GM19463 (cell line): ENCODE results near the gene VAT1L.
"Not testable (repeated sequence)": the region's sequence is repeated elsewhere in the genome, so short reads cannot be mapped to it uniquely, and the experiment has no call there.

Experiments
- ATAC-seq: cut with Tn5 transposase; IDR thresholded peaks from one replicate; pipeline ENCODE4 v1.9.1; 2021; ENCODE audit warnings: mild to moderate bottlenecking, moderate library complexity; ENCODE audit not compliant: unreplicated experiment

The VAT1L gene

DNA sequence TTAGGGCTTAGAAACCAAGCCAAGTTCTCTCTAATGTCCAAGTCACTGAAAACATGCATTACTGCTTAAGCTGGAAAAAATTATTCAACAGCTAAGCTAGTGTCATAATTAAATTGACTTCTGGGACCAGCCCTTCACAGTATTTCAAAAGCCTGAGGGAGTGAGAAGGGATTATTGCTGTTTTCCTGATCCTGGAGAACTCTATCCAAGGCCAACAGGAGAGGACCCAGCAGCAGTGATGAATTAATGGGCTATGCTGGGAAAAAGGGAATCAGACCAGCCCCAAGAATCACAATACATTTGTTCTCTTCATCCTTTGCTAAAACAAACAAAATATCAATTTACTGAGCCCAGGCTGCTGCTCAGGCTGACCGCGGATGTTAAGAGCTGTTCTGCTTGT is 199.4 kb downstream of the VAT1L start:
- ATAC-seq = no peak

DNA sequence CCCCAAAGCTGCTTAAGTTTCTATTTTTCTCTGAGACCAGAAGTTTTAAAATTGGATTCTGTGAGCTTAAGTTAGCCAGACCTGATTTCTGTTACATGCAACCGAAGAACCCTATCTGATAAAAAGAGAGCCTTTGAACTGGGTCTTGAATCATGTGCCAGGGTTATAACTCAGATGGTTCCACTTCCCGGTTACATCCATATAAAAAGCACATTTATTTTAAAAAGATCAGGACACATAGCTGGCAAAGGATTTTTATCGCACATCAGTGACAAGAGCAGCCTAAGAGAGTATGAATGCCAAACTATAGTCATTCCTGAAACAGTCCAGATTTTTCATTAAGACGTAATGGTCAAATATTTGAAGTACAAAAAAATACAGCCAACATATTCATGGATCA is 201.5 kb downstream of the VAT1L start:
- ATAC-seq = no peak

DNA sequence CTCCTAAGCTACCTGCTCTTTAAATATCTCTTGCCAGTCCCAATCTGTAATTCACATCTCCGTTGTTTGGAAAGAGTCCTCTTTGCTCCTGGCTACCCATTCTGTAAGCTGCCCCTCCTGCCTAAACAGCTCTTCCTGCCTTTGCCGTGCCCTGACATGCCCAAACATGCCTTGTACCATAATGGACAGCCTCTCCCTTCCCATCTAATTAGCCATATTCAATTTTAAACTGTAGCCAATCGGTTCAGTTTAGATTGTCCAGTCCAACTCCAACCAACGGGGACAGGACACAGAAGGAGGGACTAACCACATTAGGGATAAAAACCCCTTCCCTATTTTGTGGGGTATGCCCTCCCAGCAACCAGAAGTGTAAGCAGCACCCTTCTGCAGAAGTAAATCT is 203.3 kb downstream of the VAT1L start:
- ATAC-seq = no peak

DNA sequence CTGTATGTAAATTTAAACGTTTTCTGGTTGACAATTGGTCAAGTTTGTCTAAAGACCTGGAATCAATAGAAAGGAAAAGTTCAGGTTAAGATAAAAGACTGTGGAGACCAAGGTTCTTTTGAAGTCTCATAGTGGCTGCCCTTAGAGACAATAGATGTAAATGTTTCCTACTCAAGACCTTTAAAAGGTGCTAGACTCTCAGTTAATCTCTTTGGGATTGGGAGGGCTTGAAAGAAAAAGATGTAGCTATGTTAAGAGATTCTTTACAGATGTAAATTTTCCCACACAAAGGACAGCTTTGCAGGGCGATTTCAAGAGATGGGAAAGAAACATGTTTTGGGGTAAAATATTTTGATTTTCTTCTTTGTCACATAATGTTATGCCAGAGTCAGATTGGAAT is 204.0 kb downstream of the VAT1L start:
- ATAC-seq = not testable (repeated sequence)

DNA sequence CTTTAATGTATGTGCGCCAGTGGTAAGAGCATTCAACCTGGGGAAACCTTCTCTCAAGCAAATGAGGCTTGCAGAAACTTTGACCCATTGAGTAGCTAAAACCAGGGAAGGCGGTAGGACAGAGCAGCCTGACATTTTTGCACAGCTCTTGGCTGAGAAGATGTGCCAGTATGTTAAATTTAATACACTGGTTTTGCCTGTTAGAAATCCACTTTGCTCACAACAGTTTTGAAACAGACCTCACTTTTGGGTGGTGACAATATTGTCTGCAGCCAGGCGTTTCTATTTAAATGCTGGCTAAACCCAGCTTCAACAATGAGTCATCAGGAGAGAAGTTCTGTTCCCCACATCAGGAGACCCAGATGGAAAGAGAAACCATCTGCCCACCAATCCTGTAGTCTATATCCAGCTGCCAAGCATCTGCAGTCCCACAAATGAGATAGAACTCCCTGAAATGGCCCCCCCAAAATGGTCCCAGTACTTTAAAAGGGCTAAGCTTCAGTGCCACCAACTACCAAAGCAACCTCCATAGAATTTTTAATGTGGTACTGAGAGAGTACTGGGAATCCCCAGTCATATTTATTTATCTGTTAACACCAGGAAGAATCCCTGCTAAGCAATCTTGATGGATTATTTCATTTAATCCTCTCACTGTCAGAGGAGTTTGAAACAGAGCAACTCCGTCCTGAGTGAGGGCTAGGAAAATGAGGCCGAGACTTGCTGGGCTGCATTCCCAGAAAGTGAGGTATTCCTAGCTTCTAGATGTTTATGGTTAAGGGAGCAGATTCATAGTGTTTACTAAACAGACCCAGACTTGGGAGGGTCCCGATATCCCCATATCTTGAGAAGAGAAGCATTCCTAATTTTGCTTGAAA is 205.0 kb downstream of the VAT1L start:
- no peak for ATAC-seq

DNA sequence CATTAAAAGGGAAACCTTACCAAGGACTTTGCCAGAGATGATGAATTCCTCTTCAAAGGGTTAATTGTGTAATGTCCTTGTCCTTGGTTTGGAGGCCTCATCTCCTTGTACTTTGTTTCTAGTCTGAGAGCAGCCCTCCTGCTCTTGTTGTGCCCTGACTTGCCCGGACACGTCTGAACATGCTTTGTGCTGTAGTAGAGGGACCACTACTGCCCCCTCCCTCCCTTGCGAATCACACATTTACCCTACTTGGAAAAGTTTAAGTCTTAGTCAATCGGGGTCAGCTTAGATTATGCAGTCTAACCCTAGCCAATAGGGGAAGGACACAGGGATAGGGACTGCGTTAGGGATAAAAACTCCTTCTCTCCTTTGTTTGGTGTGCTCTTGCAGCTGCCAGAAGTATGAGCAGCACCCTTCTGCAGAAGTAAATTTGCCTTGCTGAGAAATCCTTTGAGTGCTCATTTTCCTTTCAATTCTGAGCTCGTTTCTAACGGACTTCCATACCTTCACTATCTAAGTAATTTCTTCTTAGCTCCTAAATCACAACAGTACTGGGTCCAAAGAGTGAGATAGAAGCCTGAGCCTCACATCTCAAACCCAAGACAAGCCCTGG is 207.6 kb downstream of the VAT1L start:
- no peak for ATAC-seq

DNA sequence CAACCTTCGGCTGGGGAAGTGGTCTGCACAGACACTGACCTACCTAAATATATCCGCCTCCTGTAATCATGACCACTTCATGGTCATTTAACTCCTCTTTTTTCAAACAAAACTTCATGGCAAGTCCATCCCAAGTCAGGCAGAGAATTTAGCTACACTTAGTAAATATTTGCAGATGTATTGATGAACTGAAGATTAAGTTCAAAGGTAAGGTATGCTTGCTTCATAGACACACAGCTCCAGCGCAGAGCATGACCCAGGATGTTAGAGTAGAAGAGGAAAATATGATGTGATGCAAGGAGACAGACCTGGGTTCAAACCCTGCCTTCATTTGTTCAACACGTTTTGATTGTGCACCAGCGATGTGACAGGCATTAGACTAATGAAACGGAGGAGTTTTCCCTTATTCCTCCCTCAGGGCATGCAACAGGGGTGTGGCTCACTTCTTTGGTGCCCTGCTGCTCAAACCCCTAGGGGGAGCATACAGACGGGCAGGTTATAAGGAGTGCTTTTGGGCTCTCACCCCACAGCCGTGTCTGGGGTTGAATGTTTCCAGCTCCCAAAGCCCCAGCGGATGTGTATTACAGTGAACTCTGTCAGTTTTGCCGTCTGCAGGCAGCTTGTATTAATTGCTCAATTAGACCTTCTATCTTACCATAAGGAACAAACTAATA is 210.1 kb downstream of the VAT1L start:
- ATAC-seq = no peak

DNA sequence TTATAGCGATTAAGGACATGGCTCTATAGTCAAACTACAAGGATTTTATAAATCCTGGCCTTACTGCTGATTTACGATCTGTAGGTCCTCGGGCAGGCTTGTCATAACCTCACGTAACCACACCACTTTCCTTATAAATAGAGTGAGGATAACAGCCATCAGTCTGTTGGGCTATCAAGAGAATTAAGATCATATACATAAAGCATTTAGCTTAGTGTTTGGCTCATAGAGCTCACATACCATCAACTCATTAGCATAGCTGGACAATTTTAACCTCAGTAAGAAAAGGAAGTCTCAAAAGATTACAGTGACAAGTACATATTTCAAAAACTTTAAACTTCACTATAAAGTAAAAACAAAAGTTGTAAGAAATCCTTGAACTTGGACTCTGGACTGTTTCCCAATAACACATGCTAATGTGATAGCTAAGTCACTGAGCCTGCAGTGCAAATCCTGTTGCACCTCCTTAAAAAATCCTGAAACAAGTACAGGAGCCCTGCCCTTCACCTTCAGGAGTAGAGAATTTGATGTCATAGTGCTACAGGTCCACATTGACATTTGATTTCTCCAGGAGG is 213.2 kb downstream of the VAT1L start:
- ATAC-seq = no peak

DNA sequence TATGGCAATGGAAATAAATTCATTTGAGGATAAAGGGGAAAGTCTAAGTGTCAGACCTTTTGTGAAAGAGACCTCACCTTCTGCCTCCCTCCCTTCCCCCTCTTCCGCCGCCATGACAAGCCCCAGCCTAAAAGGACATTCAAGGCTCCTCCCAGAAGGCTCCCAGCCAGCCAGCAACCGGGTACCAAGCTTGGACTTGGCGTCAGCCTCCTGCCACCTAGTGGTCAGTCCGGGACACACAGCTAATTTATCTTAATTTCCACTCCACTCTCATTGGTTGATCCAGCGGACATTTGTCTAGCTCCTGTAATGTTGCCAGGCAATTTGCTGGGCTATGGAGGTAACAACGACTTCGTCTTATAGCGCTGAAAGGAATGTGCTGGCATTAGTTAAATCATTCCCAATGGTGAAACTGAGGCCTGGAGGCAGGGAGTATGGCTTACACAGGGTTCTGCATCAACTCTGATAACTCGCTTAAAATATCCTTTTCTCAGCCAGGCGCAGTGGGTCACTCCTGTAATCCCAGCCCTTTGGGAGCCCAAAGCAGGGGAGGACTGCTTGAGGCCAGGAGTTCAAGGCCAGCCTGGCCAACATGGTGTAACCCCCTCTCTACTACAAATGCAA is 214.7 kb downstream of the VAT1L start:
- peak; percentile 99 for ATAC-seq

DNA sequence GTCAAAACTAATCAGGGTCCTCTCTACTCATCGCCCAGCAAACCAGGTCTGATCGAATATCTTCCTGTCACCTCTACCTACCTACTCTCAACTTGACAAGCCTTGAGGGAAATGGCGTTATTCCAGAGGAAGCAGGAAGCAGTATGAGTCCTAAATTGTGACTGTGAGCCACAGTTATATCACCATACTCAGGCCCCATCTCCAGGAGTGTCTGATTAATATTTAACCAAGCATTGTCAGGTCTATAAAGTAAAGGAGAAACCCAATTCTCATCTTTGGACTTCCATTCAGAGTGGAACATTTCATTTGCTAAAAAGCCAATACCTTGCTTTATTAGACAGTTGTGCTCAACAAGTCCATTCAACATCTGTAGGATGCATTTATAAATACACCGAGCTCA is 216.2 kb downstream of the VAT1L start:
- no peak for ATAC-seq

DNA sequence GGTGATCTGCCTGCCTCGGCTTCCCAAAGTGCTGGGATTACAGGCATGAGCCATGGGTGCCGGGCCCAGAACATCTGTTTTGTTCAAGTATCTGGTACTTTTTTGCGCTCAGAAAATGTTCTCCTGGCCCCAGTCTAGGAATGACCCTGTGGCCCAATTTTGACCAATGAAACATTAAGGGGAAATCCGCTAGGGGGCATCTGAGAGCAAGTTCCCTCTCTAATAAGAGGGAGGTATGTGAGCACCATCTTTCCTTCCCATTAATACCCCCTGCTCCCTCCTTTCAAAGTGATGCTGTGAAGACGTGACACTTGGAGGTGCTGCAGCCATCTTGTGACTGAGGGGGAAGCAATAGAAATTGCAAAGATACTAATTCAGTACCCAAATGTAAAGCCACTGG is 217.5 kb downstream of the VAT1L start:
- ATAC-seq = no peak

DNA sequence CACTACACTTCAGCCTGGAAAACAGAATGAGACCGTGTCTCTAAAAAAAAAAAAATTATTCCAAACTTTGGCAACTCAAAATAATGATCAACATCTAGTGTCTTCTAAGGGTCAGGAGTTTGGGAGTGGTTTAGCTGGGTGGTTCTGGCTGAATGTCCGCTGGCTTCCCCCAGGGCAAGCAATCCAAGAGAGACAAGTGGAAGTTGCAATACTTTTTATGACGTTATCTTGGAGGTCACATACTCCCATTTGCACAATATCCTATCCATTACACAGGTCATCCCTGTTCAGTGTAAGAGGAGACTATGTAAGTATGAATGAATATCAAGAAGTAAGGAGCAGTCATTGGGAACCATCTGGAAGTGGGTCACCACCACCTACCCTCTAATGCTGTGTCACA is 218.8 kb downstream of the VAT1L start:
- no peak for ATAC-seq

DNA sequence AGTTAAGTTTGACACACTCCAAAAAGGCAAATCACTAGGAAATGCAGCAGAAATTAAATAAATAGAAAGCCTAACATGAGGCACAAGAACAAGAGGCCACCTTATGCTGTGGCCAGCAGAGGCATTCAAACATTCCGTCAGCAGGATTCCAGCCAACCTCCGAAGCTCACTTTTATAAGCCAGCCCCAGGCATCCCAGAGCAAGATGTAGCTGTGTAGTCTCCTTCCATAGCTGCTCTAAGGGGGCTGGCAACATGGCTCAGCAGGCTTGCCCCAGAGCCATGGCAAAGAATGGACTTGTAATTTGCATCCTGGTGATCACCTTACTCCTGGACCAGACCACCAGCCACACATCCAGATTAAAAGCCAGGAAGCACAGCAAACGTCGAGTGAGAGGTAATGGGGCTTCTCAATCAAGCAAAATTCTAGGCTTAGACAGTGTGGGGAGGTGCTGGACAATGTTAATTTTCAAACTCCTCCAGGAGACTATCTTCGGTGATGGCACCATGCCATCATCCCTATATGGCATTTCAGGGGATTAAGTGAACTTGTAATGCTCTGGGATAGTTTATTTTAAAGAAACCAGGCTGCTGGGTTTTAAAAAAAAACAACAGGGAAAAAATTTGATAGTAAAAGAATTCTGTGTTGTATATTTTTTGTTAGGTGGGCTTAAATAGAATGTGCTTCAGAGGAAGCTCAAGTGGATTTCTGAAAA is 234.1 kb downstream of the VAT1L start, which contains the start of gene CLEC3A:
Gene CLEC3A, plus strand, starts transcription at position 202 of the 714 bp plus-strand sequence. Its CDS starts 79 bp downstream, at position 281.
- ATAC-seq = no peak

DNA sequence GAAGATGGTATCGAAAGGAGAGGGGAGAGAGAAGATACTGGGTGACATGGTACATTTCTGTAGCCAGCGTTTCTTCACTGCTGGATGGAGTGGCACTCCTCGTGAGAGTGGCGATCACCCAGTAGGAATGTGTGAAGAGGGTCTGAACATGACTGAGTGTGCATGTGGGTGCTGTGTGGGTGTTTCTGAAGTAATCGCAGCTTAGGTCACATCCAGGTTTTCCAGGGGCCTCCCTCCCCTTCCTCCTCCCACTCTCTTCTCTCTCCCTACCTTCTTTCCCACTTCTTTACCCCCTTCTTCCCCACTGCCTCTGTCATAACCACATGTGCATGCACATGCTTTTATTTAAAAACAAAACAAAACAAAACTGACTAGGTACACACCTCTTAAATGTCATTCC is 235.8 kb downstream of the VAT1L start:
- no peak for ATAC-seq

DNA sequence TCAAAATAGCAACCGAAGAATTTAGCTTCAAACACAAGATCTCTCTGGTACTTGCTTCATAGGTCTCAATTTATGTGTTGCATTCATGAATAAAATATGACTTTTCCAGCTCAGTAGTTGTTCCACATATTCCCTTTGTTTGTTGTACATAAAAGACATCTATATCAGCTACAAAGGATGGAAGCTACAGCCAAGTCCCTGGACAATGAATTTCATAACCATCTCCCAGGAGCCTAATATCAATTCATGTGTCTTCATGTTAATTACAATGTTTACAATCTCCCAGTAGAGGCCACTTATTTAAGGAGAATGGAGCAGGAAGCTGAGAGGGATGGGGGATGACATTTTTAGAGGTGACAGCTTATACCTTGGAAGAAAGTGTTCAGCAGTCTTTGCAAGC is 237.3 kb downstream of the VAT1L start:
- no peak for ATAC-seq

DNA sequence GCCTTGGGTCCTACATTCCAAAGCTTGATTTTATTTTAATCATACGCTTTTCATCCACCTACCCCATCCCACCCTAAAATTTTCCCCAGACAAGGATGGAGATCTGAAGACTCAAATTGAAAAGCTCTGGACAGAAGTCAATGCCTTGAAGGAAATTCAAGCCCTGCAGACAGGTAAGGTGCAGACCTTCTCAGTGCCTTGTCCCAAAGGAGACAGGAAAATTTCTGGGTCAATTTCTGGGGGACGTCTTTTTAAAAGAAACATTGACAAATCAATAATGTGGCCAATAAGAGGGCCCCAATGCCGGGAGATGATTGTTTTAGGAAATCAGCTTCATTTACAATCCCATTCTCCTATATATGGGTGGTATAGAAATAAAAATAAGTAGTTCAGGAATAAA is 239.7 kb downstream of the VAT1L start:
- ATAC-seq = no peak
